ENCODE measurements around the gene ZGRF1.

ZGRF1 gene

DNA sequence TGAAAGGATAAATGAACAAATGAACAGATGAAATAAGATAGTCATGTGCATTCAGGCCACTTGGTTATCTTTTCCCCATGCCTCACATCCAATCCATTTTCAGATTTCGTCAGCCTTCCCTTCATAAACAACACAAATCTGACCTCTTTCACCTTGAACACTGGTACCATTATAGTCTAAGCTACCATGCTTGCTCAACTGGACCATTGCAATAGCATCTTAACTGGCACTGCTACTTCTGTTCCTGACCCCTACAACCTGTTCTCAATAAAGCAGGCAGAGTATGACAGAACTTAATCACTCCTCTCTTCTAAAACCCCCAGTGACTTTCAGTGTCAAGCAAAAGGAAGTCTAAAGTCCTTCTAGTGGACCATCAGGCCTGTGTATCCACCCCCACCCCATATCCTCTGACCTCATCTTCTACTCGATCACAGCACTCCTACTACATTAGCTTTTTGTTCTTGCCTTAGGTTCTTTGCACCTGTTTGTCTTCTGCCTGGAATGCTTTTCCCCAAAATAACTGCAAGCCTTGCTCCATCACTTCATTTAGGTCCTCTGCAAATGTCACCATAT, 40.9 kb upstream of the ZGRF1 start:
- no peak overlapping the region for H3K27ac ChIP-seq (replicated peaks)
- TF ChIP-seq POLR2AphosphoS5 (IDR thresholded peaks at IDR 0.05; ENCODE audit: low read depth), result no peak
- TF ChIP-seq, protein P1, sequence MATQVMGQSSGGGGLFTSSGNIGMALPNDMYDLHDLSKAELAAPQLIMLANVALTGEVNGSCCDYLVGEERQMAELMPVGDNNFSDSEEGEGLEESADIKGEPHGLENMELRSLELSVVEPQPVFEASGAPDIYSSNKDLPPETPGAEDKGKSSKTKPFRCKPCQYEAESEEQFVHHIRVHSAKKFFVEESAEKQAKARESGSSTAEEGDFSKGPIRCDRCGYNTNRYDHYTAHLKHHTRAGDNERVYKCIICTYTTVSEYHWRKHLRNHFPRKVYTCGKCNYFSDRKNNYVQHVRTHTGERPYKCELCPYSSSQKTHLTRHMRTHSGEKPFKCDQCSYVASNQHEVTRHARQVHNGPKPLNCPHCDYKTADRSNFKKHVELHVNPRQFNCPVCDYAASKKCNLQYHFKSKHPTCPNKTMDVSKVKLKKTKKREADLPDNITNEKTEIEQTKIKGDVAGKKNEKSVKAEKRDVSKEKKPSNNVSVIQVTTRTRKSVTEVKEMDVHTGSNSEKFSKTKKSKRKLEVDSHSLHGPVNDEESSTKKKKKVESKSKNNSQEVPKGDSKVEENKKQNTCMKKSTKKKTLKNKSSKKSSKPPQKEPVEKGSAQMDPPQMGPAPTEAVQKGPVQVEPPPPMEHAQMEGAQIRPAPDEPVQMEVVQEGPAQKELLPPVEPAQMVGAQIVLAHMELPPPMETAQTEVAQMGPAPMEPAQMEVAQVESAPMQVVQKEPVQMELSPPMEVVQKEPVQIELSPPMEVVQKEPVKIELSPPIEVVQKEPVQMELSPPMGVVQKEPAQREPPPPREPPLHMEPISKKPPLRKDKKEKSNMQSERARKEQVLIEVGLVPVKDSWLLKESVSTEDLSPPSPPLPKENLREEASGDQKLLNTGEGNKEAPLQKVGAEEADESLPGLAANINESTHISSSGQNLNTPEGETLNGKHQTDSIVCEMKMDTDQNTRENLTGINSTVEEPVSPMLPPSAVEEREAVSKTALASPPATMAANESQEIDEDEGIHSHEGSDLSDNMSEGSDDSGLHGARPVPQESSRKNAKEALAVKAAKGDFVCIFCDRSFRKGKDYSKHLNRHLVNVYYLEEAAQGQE (IDR thresholded peaks at IDR 0.05; ENCODE audit: insufficient replicate concordance, low read depth), result no peak
- TF ChIP-seq SPI1 (IDR thresholded peaks at IDR 0.05; ENCODE audit: borderline replicate concordance, low read depth), result no peak
- TF ChIP-seq, protein P2, sequence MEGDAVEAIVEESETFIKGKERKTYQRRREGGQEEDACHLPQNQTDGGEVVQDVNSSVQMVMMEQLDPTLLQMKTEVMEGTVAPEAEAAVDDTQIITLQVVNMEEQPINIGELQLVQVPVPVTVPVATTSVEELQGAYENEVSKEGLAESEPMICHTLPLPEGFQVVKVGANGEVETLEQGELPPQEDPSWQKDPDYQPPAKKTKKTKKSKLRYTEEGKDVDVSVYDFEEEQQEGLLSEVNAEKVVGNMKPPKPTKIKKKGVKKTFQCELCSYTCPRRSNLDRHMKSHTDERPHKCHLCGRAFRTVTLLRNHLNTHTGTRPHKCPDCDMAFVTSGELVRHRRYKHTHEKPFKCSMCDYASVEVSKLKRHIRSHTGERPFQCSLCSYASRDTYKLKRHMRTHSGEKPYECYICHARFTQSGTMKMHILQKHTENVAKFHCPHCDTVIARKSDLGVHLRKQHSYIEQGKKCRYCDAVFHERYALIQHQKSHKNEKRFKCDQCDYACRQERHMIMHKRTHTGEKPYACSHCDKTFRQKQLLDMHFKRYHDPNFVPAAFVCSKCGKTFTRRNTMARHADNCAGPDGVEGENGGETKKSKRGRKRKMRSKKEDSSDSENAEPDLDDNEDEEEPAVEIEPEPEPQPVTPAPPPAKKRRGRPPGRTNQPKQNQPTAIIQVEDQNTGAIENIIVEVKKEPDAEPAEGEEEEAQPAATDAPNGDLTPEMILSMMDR (IDR thresholded peaks at IDR 0.05; ENCODE audit: insufficient read depth, low read length), result no peak
- no peak for TF ChIP-seq GABPA (IDR thresholded peaks at IDR 0.05; ENCODE audit: low read depth)
- H3K27me3 ChIP-seq (ENCODE audit: insufficient read depth, poor library complexity, severe bottlenecking), result no peaks in the 10 kb centered on the region
- no peak overlapping the region for H3K4me3 ChIP-seq (replicated peaks; ENCODE audit: insufficient read depth, low read length)
- no peak for DNase-seq (ENCODE audit: low read depth in 1 of 2, low spot score in 1 of 2)

DNA sequence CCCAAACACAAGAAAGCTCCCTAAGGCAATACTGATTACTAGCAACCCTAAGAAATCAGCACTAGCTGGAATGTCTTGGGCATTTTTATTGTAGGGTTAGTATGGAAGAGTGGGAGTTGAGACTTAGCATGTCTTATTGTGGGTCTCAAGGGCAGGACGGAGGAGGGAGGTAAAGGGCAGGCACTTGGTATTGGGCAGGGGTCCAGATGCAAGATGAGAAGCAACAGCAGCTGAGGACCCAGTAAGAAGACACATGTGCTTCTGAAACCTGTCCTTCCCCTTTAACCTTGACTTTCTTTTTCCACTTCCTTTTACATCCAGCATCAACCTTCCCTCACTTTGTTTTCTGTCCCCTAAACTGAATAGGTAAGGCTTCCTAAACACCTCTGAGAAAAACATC, 37.7 kb upstream of the ZGRF1 start:
- Histone ChIP-seq H3K27me3 (ENCODE audit: insufficient read depth, poor library complexity, severe bottlenecking) (no peaks in the 10 kb centered on the region), H3K27ac (replicated peaks) (no peak overlapping the region), H3K4me3 (replicated peaks; ENCODE audit: insufficient read depth, low read length) (no peak overlapping the region)
- TF ChIP-seq, protein P2 (IDR thresholded peaks at IDR 0.05; ENCODE audit: insufficient read depth, low read length), result no peak
- TF ChIP-seq SPI1 (IDR thresholded peaks at IDR 0.05; ENCODE audit: borderline replicate concordance, low read depth) (no peak), POLR2AphosphoS5 (IDR thresholded peaks at IDR 0.05; ENCODE audit: low read depth) (no peak)
- TF ChIP-seq, protein P1 (IDR thresholded peaks at IDR 0.05; ENCODE audit: insufficient replicate concordance, low read depth), result no peak
- DNase-seq (ENCODE audit: low read depth in 1 of 2, low spot score in 1 of 2), result no peak

DNA sequence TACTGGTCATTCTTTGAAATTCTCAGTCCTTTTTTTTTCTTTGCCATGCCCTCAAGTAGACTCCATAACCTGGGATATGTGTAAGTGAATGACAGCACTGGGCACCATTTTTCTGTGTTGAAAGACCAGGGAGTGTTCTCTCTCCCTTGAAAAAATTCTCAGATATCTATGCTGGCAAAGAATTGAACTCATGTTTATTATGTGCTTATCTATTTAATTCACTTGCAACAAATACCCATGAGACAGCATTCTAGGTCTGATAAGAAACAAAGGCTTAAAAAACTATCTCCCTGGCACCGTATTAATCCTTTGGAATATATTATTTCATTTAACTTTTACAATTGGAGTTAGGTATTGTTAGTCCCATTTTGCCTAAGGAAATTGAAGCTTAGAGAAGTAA, 37.0 kb upstream of the ZGRF1 start:
- no peak overlapping the region for H3K4me3 ChIP-seq (replicated peaks; ENCODE audit: insufficient read depth, low read length)
- H3K27me3 ChIP-seq (ENCODE audit: insufficient read depth, poor library complexity, severe bottlenecking), result no peaks in the 10 kb centered on the region
- no peak for DNase-seq (ENCODE audit: low read depth in 1 of 2, low spot score in 1 of 2)
- H3K27ac ChIP-seq (replicated peaks), result no peak overlapping the region
- TF ChIP-seq, protein P2 (IDR thresholded peaks at IDR 0.05; ENCODE audit: insufficient read depth, low read length), result no peak
- TF ChIP-seq SPI1 (IDR thresholded peaks at IDR 0.05; ENCODE audit: borderline replicate concordance, low read depth) (no peak), GABPA (IDR thresholded peaks at IDR 0.05; ENCODE audit: low read depth) (no peak), POLR2AphosphoS5 (IDR thresholded peaks at IDR 0.05; ENCODE audit: low read depth) (no peak)
- TF ChIP-seq, protein P1 (IDR thresholded peaks at IDR 0.05; ENCODE audit: insufficient replicate concordance, low read depth), result no peak

Data from HL-60 (cell line).